Upper lobe of right lung (tissue), 1 donor: Measurements from ENCODE around the gene VAPA. TPM values are rescaled to one million over a fixed set of nuclear protein-coding genes. Genes with fewer than 3 reads are reported as not detected.

Source experiments
- ATAC-seq: fragments of 200-7000 bp; cut with Tn5 transposase; one replicate; pipeline ENCODE4 v1.9.1; 2020; ENCODE audit warnings: mild to moderate bottlenecking, moderate library complexity
- DNase-seq: peaks from one replicate; pipeline ENCODE4 v3.0.0-alpha.2; 2020
- H3K27ac ChIP-seq: fragments of 200-600 bp; one replicate; pipeline ENCODE4 v1.8.0; 2022
- H3K27me3 ChIP-seq: fragments of 200-600 bp; one replicate; pipeline ENCODE4 v1.8.0; 2022; ENCODE audit warnings: mild to moderate bottlenecking
- H3K36me3 ChIP-seq: fragments of 200-600 bp; one replicate; pipeline ENCODE4 v1.8.0; 2022
- H3K4me1 ChIP-seq: fragments of 200-600 bp; one replicate; pipeline ENCODE4 v1.8.0; 2022
- H3K4me3 ChIP-seq: fragments of 200-600 bp; one replicate; pipeline ENCODE4 v1.8.0; 2022; ENCODE audit warnings: mild to moderate bottlenecking
- H3K9me3 ChIP-seq: fragments of 200-600 bp; one replicate; pipeline ENCODE4 v1.8.0; 2022
- intact Hi-C: fragments of 100-400 bp; cut with DNase I; formaldehyde crosslinking; loops from one replicate; pipeline ENCODE4 v1.11.0; 2022
- total RNA-seq: library from RNA; stranded (reverse); fragmentation: NEBNext Ultra II Directional; extraction: Animal tissue kit (Norgen Biotek cat#: 25700); gene quantifications from one replicate; pipeline ENCODE4 v1.2.1, GENCODE V29; 2021
- TF ChIP-seq, protein P1 (sequence below): fragments of 200-600 bp; IDR thresholded peaks from one replicate; pipeline ENCODE4 v1.8.0; 2022; ENCODE audit warnings: antibody characterized with exemption
- donor health status: DM: no; HTN: yes; CAD: no; lungs with severe emphysema.

VAPA gene
- total RNA-seq, 1 donor from 2014 or later = 225 TPM

DNA sequence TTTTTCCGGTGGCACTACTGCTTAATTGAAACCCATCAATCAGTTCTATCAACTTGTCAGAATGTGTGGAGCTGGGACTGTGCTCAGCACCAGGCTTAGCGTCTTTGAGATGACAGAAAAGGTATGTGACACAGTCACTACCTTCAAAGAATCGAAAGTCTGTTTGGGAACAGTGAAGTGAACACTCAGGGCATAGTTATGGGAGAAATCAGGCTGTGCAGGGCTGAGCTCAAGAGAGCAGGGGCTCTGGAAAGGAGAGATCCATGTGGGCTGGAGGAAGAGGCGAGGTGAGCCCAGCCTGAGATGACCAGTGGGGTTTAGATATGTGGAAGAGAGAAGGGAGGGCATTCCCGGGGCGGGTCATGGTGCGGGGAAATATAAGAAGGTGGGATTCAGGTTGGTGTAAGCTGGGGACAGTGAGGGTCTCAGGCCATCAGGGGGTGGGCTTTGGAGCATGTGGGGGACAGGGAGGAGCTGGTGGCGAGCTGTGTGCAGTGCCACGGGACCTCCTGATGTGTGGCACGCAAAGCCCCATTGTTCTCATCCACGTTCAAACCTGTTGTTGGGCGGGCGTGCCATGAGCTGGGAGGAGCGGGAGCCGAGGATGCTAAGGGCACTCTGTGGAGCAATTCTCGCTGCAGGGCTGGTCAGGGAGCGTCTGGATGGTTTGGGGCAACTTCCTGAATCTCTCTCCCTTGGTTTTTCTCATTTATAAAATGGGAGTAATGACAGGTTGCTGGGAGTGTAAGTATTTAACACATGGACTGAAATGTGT, 72.5 kb downstream of the VAPA start:
- Histone ChIP-seq H3K4me3 (no peak overlapping the region), H3K27me3 (no peaks in the 10 kb centered on the region), H3K36me3 (no peaks in the 10 kb centered on the region), H3K27ac (no peak overlapping the region), H3K4me1 (peaks cover 3% of the 10 kb centered on the region), H3K9me3 (no peaks in the 10 kb centered on the region)
- intact Hi-C loops = no loop called here
- TF ChIP-seq, protein P1, sequence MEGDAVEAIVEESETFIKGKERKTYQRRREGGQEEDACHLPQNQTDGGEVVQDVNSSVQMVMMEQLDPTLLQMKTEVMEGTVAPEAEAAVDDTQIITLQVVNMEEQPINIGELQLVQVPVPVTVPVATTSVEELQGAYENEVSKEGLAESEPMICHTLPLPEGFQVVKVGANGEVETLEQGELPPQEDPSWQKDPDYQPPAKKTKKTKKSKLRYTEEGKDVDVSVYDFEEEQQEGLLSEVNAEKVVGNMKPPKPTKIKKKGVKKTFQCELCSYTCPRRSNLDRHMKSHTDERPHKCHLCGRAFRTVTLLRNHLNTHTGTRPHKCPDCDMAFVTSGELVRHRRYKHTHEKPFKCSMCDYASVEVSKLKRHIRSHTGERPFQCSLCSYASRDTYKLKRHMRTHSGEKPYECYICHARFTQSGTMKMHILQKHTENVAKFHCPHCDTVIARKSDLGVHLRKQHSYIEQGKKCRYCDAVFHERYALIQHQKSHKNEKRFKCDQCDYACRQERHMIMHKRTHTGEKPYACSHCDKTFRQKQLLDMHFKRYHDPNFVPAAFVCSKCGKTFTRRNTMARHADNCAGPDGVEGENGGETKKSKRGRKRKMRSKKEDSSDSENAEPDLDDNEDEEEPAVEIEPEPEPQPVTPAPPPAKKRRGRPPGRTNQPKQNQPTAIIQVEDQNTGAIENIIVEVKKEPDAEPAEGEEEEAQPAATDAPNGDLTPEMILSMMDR = no peak
- DNase-seq (no peak), ATAC-seq (no peak)

DNA sequence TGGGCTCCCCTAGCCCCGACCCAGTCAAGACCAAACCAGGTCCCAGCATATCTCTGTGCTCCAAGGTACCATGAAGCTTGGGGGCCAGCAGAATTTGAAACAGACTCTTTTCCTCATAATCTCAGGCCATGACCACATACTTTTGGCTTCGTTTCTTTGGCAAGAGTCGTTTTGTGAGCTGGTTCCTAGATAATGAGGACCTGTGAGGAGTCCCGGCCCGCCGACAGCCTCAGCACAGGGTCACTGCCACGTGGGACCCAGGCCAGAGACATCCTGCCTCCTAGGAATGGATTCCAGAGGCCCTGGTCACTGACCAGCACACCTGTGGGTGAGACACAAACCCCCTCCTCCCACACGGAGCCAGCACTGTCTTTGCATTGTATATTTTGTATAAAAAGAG, 73.5 kb downstream of the VAPA start:
- TF ChIP-seq, protein P1 = no peak
- ATAC-seq (no peak), DNase-seq (no peak)
- no peak overlapping the region for H3K4me3 ChIP-seq
- peaks cover 7% of the 10 kb centered on the region for H3K4me1 ChIP-seq
- no peaks in the 10 kb centered on the region for H3K27me3 ChIP-seq
- no peaks in the 10 kb centered on the region for H3K36me3 ChIP-seq
- intact Hi-C loops = no loop called here
- no peak overlapping the region for H3K27ac ChIP-seq
- H3K9me3 ChIP-seq = no peaks in the 10 kb centered on the region

DNA sequence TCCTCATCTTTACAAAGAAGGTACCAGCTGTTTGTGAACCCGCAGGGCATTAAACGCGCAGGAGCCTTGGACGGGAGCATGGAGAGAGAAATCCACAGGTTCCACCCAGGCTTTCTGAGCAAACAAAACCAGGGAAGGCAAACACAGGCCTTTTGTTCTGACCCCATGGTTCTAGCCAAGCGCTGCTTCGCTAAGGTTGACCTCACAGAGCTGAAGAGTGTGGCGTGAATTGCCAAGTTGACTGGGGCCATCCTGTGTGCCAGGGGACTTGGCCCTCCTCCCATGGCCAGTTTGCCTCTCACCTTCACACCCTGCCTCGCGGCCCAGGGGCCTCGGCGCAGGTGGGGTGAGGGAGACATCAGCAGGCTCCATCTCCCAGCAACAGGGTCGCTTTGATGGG, 74.1 kb downstream of the VAPA start:
- Histone ChIP-seq H3K27me3 (no peaks in the 10 kb centered on the region), H3K27ac (no peak overlapping the region), H3K4me3 (no peak overlapping the region), H3K36me3 (no peaks in the 10 kb centered on the region), H3K9me3 (no peaks in the 10 kb centered on the region), H3K4me1 (peaks cover 11% of the 10 kb centered on the region)
- intact Hi-C loops = no loop called here
- TF ChIP-seq, protein P1 = no peak
- DNase-seq (no peak), ATAC-seq (no peak)

DNA sequence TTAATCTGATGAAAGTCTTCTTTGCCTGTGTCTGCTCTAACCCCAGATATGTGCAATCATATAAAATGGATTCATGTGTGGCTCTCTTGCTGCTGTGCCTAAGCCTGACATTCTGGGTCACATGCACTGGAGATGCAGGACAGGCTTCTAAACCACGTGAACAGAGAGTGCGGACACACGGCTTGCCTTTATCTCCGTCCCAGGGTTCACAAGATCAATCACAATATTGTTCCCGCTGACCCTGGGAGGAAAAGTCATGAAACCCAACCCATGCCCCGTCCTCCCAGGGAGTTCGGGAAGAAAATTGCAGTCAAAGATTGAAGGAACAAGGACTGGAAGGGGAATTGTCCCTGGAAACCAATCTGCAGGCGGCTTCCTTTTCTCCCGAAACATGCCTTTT, 74.8 kb downstream of the VAPA start:
- Histone ChIP-seq H3K36me3 (no peaks in the 10 kb centered on the region), H3K27ac (no peak overlapping the region), H3K4me3 (no peak overlapping the region), H3K4me1 (peaks cover 16% of the 10 kb centered on the region), H3K27me3 (no peaks in the 10 kb centered on the region), H3K9me3 (no peaks in the 10 kb centered on the region)
- intact Hi-C loops = no loop called here
- ATAC-seq = no peak
- TF ChIP-seq, protein P1 = no peak
- DNase-seq = no peak

DNA sequence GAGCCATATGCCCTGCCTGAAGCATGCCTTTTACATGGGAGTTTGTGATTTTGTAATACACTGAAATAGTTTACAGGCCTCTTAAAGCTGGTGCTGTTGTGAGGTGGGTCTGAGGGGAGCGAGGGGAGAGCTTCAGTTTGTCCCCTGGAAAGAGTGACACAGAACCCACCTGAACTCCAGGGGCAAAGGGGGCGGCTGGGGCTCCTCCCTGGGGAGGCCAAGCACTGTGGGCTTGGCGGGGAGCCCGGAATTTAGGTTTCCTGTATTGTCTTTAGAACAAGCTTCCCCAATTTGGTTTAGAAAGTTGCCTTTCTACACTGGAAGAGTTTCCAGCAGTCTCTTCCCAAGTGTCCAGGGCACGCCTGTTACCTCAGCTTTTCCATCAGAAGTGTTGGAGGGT, 75.7 kb downstream of the VAPA start:
- Histone ChIP-seq H3K4me3 (no peak overlapping the region), H3K9me3 (no peaks in the 10 kb centered on the region), H3K4me1 (peaks cover 18% of the 10 kb centered on the region), H3K36me3 (no peaks in the 10 kb centered on the region), H3K27ac (no peak overlapping the region), H3K27me3 (no peaks in the 10 kb centered on the region)
- DNase-seq (no peak), ATAC-seq (peak; percentile 25)
- TF ChIP-seq, protein P1 = no peak
- intact Hi-C loops = no loop called here
